GM21786 (cell line): ENCODE results near the gene FIZ1.

Experiments
- ATAC-seq: cut with Tn5 transposase; IDR thresholded peaks from one replicate; pipeline ENCODE4 v1.9.1; 2021; ENCODE audit not compliant: unreplicated experiment

FIZ1 gene, protein sequence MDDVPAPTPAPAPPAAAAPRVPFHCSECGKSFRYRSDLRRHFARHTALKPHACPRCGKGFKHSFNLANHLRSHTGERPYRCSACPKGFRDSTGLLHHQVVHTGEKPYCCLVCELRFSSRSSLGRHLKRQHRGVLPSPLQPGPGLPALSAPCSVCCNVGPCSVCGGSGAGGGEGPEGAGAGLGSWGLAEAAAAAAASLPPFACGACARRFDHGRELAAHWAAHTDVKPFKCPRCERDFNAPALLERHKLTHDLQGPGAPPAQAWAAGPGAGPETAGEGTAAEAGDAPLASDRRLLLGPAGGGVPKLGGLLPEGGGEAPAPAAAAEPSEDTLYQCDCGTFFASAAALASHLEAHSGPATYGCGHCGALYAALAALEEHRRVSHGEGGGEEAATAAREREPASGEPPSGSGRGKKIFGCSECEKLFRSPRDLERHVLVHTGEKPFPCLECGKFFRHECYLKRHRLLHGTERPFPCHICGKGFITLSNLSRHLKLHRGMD

DNA sequence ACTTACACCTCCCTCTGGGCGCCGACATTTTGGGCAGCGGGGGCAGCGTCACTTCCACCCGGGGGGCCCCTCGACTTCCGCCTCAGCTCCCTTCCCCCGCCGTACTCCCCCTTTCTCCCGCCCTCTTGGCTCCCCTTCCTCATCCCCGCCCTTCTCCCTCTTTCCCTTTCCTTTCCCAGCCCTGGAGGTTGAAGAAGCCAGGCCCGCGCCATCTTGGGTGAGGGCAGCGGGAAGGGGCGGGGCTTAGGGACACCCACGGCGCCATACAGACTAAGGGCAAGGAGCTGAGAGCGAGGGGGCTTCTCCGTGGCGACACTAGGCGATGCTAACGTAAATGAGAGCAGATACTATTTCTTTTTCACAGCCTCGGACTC, at the start of gene FIZ1:
Gene FIZ1, minus strand, starts transcription at position 50 of the 374 bp plus-strand sequence. CDS start 1,652 bp downstream, outside the sequence.
- ATAC-seq, result peak; percentile 53

DNA sequence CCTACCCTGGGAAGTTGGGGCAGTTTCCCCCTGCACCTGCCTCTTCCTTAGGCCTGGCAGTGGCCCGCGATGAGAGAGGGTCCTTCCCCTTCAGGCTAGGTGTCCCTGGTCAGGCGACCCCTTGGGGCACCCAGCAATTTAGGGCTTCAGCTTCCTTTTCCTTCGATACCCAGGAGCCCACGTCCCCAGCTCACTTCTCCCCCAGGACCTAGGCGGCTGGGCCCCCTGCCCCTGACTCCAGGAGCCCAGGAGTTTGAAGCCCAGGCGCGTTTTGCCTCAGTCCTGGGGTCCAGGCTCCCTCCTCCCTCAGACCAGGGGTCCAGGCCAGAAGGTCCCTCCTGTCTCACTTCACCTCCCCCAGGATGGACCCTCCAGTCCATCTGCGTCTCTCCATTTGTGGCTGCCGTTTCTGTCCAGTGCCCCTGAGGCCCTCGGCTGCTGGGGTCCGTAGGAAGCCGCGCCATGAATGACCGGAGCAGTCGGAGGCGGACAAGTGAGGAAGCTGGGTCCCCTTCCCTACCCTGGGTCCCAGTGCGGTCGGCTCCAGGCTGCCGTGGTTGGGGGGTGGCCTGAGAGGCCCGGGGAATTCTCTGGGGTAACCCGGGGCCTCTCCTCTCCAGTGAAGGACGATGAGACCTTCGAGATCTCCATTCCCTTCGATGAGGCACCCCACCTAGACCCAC, 49.4 kb upstream of the FIZ1 start:
- no peak for ATAC-seq

DNA sequence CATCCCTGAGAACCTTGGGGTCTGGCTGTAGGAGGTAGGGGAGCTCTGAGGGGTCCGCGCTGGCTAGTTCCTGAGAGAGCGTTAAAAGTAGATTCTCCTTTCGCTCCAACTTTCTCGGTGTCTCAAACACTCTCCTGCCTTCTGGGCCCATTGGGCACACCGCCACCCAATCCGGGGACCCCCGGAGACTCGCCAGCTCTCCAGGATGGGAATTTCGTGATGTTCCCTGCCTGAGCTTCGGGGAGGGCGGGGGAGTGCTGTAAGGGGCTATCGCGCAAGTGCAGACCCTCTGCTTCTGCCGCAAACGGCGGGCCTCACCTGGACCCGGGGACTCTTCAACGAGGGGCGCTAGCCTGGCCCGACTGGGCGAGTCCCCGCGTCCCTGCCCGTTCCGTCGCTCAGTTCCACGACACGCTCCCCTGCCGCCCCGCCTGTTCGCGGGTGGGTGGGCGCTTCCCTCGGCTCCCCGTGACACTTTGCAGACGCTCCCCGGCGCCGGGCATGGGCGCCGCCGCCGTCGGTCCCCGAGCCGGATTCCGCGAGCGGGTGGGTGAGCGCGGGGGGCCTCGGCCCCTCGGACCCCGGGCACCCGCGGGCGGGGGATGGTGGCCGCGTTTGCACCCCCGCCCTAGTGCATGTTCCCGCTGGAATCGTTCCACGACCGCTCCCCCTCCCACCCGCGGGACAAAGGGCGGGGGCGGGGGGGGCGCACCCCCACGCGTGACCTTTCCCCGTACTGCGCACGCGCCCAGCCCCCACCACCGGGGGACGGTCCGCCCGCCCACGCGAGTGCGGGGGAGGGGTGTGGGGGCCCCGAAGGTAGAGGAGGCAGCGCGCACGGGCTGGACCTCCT, 48.6 kb upstream of the FIZ1 start, which contains the start of gene CCDC106:
Gene CCDC106, plus strand, starts transcription at position 481 of the 853 bp plus-strand sequence. CDS start 835 bp downstream, outside the sequence.
- ATAC-seq, result peak; percentile 41

DNA sequence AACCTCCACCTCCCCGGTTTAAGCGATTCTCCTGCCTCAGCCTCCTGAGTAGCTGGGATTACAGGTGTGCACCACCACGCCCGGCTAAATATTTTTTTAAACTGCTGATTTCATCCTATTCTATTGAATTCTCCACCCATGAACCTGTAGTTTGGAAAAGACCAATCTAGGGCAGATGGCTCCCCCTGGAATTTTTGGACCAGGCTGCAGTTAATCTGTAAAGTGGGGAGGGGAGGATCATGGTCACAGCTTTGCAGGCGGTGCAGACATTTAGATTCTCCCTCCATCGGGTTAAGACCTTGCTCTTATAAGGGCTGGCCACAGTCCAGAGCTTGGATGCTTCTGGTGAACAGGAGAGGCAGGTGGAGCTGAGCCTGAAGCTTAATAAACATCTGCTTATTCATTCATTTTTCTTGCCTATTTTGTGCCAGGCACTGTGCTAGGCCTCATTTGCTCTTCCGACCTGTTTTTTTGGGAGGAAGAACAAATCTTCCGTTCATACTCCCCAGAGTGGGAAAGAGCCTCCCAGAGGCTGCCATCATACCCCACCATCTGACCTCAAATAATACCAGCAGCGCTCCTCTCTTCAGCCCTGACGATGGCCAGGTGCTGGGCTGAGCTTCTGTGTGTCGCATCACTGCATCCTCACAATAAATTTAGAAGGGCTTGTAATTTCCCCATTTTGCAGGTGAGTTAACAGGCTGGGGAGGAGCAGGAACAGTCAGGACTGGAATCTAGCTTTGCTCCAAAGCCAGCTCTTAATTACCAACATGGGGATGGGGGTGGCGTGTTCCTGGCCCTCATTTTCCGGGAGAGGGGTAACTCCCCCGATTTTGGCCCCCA, 47.8 kb upstream of the FIZ1 start:
- no peak for ATAC-seq

DNA sequence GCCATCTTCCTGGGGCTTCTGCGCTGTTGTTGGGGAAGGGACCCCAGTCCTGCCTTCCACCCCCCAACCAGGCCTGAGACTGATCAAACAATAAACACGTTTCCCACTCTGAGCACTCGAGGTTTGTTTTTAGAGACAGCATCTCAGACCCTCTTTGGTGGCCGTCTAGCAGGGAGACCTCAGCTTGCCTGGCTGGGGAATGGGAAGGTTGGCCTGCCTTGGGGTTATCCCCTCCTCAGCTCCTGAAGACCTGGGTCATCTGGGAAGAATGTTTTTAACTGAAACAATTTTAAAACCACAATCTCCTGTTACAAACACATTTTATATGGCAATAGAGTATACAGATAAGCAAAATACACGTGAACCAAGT, 46.2 kb upstream of the FIZ1 start:
- no peak for ATAC-seq

DNA sequence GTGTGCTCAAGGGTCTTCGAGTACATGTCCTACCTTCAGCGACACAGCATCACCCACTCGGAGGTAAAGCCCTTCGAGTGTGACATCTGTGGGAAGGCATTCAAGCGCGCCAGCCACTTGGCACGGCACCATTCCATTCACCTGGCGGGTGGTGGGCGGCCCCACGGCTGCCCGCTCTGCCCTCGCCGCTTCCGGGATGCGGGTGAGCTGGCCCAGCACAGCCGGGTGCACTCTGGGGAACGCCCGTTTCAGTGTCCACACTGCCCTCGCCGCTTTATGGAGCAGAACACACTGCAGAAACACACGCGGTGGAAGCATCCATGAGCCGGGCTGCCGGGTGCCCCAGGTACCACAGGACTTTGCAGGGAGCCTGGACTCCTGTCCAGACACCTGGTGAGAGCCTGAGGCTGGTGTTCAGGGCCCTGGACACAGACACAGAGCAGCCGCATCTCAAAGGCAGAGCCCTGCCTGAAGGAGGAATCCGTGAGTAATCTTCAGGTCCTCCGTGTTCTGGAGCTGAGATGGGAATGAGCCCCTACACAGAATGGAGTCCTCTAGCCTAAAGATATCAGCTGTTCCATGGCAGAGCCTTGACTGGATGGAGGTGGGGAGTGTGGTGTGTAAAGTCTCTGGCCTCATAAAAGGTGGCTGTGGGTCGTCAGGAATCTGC, 45.7 kb upstream of the FIZ1 start:
- ATAC-seq, result no peak

DNA sequence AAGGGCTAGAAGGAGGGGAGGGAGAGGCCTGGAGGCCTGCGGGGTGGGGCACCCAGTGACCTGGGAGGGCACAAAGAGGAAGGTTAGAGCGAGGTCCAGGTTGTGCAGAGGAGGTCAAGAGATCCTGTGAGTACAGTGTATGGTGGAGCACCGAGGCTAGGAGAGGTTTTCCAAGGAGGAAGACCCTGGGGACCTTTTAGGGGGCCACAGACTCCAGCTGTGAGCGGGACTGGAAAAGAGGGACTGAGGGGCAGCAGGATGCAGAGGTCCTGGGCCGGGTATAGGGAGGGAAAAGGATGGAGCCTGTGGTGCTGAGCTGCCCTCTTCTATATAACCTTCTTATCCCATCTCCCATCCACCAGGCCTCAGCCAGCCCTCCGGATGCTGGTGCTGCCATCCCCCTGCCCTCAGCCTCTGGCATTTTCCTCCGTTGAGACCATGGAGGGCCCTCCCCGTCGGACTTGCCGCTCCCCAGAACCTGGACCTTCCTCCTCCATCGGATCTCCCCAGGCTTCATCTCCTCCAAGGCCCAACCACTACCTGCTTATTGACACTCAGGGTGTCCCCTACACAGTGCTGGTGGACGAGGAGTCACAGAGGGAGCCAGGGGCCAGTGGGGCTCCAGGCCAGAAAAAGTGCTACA, 45.0 kb upstream of the FIZ1 start:
- ATAC-seq, result no peak

DNA sequence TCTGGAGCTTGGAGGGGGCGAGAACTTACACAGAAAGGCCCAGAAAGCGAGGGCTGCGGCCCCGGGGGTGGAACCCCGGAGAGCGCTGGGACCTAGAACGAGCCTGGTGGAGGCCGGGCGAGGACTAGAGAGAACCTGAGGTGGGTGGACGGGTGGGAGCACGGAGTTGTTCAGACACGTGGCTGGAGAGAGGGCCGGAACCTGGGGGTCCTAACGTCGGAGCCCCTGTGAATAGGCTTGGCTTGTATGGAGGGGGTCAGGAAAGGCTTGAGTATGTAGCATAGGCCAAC, 44.5 kb upstream of the FIZ1 start:
- no peak for ATAC-seq

DNA sequence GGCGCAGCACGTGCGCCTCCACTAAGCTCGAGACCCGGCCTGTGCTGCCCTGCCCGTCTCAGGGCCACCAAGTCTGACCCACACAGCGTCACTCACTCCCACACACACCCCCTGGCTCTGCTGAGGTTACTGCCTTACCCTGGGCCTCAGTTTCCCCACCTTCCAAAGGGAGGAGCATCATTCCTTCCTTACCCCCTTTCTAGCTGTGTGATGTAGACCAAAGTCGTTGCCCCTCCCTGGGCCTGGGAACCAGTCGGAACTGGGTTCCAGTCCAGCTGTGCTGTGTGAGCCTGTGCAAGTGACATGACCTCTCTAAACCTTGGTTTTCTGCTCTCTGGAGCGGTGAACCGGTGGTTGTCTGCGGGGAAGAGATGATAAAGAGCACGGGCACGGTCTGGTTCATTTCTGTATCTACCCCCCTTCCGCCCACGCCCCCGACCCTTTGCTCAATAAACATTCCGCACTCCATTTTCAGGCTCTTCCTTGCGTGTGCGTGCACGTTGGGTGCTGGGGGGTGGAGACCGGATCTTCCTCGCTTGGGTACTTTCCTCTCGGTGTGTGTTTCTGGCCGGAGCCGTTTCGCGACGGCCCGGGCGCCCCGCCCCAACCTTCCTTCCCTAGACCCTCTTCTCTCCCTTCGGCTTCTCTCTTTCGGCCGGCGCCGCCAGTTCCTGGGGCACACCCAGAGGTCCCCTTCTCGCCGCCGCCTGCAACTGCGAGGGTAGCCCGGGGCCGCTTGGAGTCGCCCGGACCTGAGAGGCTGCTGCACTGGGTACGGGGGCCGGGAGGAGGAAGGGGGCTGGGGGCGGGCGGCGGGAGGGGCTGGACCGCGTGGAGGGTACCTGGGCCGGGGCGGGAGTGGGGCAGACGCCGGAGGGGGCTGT, 43.9 kb upstream of the FIZ1 start, which contains the start of gene ZNF581:
Gene ZNF581, plus strand, starts transcription at position 647 of the 884 bp plus-strand sequence. CDS start 923 bp downstream, outside the sequence.
- no peak for ATAC-seq

DNA sequence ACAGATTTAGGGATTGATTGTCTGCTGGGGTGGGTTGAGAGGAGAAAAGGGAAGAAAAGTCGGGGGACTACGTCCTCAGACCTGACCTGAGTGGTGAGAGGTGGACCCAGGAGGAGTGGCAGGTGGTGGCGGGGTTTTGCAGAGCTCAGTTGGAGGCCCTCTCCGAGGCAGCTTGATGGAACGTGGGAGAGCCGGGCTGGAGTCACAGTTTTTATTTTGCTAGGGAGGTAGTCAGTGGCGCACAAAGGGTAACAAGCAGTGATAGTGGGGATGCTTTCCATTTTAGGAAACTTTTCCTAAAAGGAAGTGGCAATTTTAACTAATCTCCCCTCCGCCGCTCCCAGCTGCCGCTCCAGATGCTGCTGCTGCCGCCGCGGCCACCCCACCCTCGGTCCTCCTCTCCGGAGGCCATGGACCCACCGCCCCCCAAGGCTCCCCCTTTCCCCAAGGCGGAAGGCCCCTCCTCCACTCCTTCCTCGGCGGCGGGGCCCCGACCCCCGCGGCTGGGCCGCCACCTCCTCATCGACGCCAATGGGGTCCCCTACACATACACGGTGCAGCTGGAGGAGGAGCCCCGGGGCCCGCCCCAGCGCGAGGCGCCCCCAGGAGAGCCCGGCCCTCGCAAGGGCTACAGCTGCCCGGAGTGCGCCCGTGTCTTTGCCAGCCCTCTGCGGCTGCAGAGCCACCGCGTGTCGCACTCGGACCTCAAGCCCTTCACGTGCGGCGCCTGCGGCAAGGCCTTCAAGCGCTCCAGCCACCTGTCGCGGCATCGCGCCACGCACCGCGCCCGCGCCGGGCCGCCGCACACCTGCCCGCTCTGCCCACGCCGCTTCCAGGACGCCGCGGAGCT, 43.1 kb upstream of the FIZ1 start:
- no peak for ATAC-seq

DNA sequence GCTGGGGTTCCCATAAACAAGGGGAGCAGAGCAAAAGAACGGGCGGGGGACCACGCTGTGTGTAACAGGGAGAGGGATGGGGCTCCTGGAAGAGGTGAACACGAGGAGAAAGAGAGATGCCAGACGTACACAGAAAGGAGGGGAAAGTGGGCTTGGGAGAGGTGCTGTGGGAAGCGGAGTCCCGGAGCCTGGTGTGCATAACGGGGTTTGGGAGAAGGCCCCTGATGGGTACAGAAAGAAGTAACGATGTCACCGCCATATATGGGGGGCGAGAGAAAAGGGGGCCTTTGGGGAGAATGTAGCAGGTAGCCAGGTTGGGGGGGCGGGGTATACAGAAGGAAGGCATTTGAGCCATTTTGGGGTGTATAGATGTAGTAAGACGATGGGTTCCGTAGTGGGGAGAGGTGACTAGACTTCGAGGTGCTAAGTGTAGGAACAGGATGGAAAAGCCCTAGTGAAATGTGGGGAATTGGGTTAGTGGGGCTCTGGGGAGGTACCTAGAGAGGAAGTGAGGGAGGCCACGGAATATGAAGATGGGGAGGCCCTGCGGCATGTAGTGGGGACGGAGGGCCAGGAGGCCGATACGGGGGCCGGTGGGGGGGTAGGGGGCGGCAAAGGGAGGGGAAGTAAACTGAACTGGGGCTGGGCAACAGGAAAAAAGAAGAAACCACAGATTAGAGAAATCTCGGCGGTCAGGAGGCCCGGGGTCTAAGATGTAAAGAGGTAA, 42.3 kb upstream of the FIZ1 start:
- no peak for ATAC-seq

DNA sequence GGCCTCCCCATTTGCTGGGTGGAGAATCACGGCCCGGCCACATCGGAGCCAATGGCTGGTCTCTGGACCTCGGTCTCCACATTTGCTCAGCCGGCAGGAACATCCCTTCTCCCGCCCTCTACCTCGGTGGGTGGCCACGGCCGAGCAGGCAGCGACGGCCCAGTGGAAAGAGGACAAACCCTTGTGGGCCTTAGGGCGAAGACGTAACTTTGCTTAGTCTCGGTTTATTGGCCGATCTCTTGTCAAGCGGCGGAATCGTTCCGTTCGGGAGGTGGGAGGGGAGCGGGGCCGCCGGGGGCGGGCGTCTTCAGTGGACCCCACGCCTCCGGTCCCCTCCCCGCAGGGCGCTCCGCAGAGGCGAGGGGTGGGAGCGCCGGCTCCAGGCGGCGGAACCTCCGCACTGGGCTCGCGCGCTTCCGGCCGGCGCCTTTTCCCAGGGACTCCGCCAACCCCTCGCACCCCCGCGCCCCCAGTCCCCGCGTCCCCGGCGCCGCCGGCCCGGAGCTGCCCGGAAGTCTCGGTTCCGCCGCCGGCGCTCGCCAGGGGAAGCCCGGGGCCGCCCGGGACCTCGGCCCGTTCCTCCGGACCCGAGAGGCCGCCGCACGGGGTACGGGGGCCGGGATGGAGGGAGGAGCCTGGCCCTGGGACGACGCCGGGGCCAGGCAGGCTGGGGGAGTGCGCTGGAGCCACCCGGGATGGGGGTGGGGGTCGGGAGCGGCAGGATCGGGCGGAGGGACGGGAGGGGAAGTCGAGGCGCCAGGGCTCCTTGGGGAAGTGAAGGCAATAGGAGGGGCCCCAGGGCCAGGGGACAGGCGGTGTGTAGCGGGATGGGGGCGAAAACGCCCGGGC, 41.5 kb upstream of the FIZ1 start, which contains the start of gene ZNF580:
Gene ZNF580, plus strand, starts transcription at position 426 of the 849 bp plus-strand sequence. CDS start 1,507 bp downstream, outside the sequence.
- no peak for ATAC-seq

DNA sequence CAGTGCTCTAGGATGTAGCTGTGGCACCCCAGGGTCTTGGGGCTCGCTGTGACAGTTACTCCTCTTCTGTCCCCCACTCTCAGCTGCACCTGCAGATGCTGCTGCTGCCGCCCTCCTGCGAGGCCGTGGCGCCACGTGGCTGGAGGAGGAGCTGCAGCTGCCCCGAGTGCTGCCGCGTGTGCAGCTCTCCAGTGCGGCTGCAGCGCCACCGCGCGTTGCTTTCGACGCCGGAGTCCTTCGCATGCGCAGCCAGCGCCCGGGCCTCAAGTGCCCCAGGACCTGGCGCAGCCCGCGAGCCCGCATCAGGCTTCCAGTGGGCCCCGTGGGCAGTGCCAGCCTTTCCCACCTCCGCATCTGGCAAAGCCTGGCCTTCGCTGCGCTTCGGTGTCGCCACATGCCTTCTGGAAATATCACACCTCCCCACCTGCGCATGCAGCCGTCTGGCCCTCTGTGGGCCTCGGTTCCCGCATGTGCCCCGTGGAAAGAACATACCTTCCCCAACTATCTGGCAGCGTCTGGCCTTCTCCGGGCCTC, 40.8 kb upstream of the FIZ1 start:
- ATAC-seq, result no peak

DNA sequence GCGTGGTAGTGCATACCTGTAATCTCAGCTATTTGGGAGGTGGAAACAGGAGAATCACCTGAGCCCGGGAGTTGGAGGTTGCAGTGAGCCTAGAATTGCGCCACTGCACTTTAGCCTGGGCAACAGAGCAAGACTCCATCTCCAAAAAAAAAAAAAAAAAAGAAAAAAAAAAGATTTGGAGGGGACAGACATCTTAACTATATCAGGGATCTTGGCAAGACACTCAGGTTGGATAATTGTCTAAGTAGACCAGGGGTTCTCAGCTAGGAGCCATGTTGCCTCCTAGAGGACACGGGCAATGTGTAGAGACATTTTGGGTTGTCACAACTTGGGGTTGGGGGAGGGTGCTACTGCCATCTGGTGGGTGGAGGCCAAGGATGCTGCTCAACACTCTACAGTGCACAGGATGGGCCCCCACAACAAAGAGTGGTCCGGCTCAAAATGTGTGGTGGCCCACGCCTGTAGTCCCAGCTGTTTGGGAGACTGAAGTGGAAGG, 39.6 kb upstream of the FIZ1 start:
- no peak for ATAC-seq

DNA sequence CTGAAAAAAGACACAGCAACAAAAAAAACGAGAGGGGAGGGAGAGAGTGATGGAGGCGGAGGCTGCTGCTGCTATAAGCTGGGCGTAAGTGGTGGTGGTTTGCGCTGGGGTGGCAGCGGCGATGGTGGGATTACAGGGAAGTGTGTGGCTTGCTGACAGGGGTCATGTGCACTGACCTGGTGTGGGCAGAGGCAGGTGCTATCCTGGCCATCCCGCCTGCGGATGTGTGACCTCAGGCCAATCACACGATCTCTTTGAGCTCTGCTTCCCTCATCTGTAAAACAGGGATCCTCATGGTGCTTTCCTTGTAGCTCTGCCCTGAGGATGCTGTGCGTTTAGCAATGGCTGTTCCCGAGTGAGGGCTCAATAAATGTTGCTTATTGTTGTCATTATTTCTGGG, 38.2 kb upstream of the FIZ1 start:
- no peak for ATAC-seq
